ENCODE data around the gene RET. TPM values are rescaled to one million over a fixed set of nuclear protein-coding genes. Genes with fewer than 3 reads are reported as not detected.

Gene RET
- total and polyA plus RNA-seq, 5 donors, result 0.23 to 0.59 (median 0.40) TPM

GRCh38 chr10:43160921-43161255 lies 84.0 kb downstream of the RET start:
- Histone ChIP-seq H3K9me3 (ENCODE audit: control insufficient read depth, low read length) (no peaks in the 10 kb centered on the region), H3K4me1 (ENCODE audit: control insufficient read depth, insufficient read depth, low read length) (no peaks in the 10 kb centered on the region), H3K4me3 (ENCODE audit: low read length) (no peak overlapping the region), H3K27ac (ENCODE audit: low read length) (no peak overlapping the region), H3K27me3 (ENCODE audit: control insufficient read depth, insufficient read depth) (no peaks in the 10 kb centered on the region)
- no peak for DNase-seq
- ATAC-seq, result no peak
- intact Hi-C loops (cut with DNase I), result no loop called here
- WGBS, result 89% methylated on average over 2 of the region's 2 CpGs

GRCh38 chr10:43162604-43163003 lies 85.7 kb downstream of the RET start:
- no peaks in the 10 kb centered on the region for H3K4me1 ChIP-seq (ENCODE audit: control insufficient read depth, insufficient read depth, low read length)
- H3K4me3 ChIP-seq (ENCODE audit: low read length), result no peak overlapping the region
- H3K27ac ChIP-seq (ENCODE audit: low read length), result no peak overlapping the region
- intact Hi-C loops (cut with DNase I), result no loop called here
- H3K27me3 ChIP-seq (ENCODE audit: control insufficient read depth, insufficient read depth), result no peaks in the 10 kb centered on the region
- H3K9me3 ChIP-seq (ENCODE audit: control insufficient read depth, low read length), result no peaks in the 10 kb centered on the region
- 92% methylated on average over 1 of the region's 1 CpG for WGBS
- no peak for DNase-seq
- ATAC-seq, result no peak

GRCh38 chr10:43166207-43166879 lies 89.5 kb downstream of the RET start:
- Histone ChIP-seq H3K4me3 (ENCODE audit: low read length) (no peak overlapping the region), H3K27me3 (ENCODE audit: control insufficient read depth, insufficient read depth) (no peaks in the 10 kb centered on the region), H3K27ac (ENCODE audit: low read length) (no peak overlapping the region), H3K9me3 (ENCODE audit: control insufficient read depth, low read length) (no peaks in the 10 kb centered on the region), H3K4me1 (ENCODE audit: control insufficient read depth, insufficient read depth, low read length) (no peaks in the 10 kb centered on the region)
- ATAC-seq (no peak), DNase-seq (no peak)
- 84% methylated on average over 6 of the region's 6 CpGs for WGBS
- intact Hi-C loops (cut with DNase I), result no loop called here

GRCh38 chr10:43166880-43167497 lies 90.1 kb downstream of the RET start:
- Histone ChIP-seq H3K4me3 (ENCODE audit: low read length) (no peak overlapping the region), H3K9me3 (ENCODE audit: control insufficient read depth, low read length) (no peaks in the 10 kb centered on the region), H3K4me1 (ENCODE audit: control insufficient read depth, insufficient read depth, low read length) (no peaks in the 10 kb centered on the region), H3K27ac (ENCODE audit: low read length) (no peak overlapping the region), H3K27me3 (ENCODE audit: control insufficient read depth, insufficient read depth) (no peaks in the 10 kb centered on the region)
- DNase-seq, result no peak
- intact Hi-C loops (cut with DNase I), result no loop called here
- no peak for ATAC-seq

GRCh38 chr10:43167498-43167889 lies 90.6 kb downstream of the RET start:
- Histone ChIP-seq H3K4me1 (ENCODE audit: control insufficient read depth, insufficient read depth, low read length) (no peaks in the 10 kb centered on the region), H3K27ac (ENCODE audit: low read length) (no peak overlapping the region), H3K27me3 (ENCODE audit: control insufficient read depth, insufficient read depth) (no peaks in the 10 kb centered on the region), H3K9me3 (ENCODE audit: control insufficient read depth, low read length) (no peaks in the 10 kb centered on the region), H3K4me3 (ENCODE audit: low read length) (no peak overlapping the region)
- intact Hi-C loops (cut with DNase I), result no loop called here
- ATAC-seq (no peak), DNase-seq (no peak)
- WGBS, result 64% methylated on average over 2 of the region's 2 CpGs

- no peak for DNase-seq
- H3K9me3 ChIP-seq (ENCODE audit: control insufficient read depth, low read length), result no peaks in the 10 kb centered on the region
- WGBS, result 54% methylated on average over 2 of the region's 2 CpGs
- no peaks in the 10 kb centered on the region for H3K27me3 ChIP-seq (ENCODE audit: control insufficient read depth, insufficient read depth)
- H3K27ac ChIP-seq (ENCODE audit: low read length), result no peak overlapping the region
- peaks cover 3% of the 10 kb centered on the region for H3K4me1 ChIP-seq (ENCODE audit: control insufficient read depth, insufficient read depth, low read length)
- intact Hi-C loops (cut with DNase I), result no loop called here
- H3K4me3 ChIP-seq (ENCODE audit: low read length), result no peak overlapping the region
- ATAC-seq, result no peak
Measured at GRCh38 chr10:43170491-43170890, 93.6 kb downstream of the RET start.

GRCh38 chr10:43172645-43173044 lies 95.8 kb downstream of the RET start:
- no peak for ATAC-seq
- H3K4me3 ChIP-seq (ENCODE audit: low read length), result no peak overlapping the region
- peaks cover 3% of the 10 kb centered on the region for H3K4me1 ChIP-seq (ENCODE audit: control insufficient read depth, insufficient read depth, low read length)
- no peak overlapping the region for H3K27ac ChIP-seq (ENCODE audit: low read length)
- intact Hi-C loops (cut with DNase I), result no loop called here
- no peaks in the 10 kb centered on the region for H3K9me3 ChIP-seq (ENCODE audit: control insufficient read depth, low read length)
- H3K27me3 ChIP-seq (ENCODE audit: control insufficient read depth, insufficient read depth), result no peaks in the 10 kb centered on the region
- WGBS, result 88% methylated on average over 5 of the region's 5 CpGs
- DNase-seq, result no peak

- no peak for ATAC-seq
- WGBS, result 58% methylated on average over 1 of the region's 1 CpG
- intact Hi-C loops (cut with DNase I), result no loop called here
- Histone ChIP-seq H3K4me1 (ENCODE audit: control insufficient read depth, insufficient read depth, low read length) (peaks cover 3% of the 10 kb centered on the region), H3K27ac (ENCODE audit: low read length) (no peak overlapping the region), H3K9me3 (ENCODE audit: control insufficient read depth, low read length) (no peaks in the 10 kb centered on the region), H3K4me3 (ENCODE audit: low read length) (no peak overlapping the region), H3K27me3 (ENCODE audit: control insufficient read depth, insufficient read depth) (no peaks in the 10 kb centered on the region)
- no peak for DNase-seq
Measured at GRCh38 chr10:43173120-43173519, 96.3 kb downstream of the RET start.

- no peaks in the 10 kb centered on the region for H3K9me3 ChIP-seq (ENCODE audit: control insufficient read depth, low read length)
- H3K27me3 ChIP-seq (ENCODE audit: control insufficient read depth, insufficient read depth), result no peaks in the 10 kb centered on the region
- DNase-seq (no peak), ATAC-seq (peak in 1 of 2 donors; percentile 73)
- H3K27ac ChIP-seq (ENCODE audit: low read length), result no peak overlapping the region
- WGBS, result 47% methylated on average over 6 of the region's 6 CpGs
- peaks cover 3% of the 10 kb centered on the region for H3K4me1 ChIP-seq (ENCODE audit: control insufficient read depth, insufficient read depth, low read length)
- intact Hi-C loops (cut with DNase I), result no loop called here
- no peak overlapping the region for H3K4me3 ChIP-seq (ENCODE audit: low read length)
Measured at GRCh38 chr10:43174969-43175368, 98.1 kb downstream of the RET start.

- DNase-seq (no peak), ATAC-seq (no peak)
- 97% methylated on average over 3 of the region's 3 CpGs for WGBS
- Histone ChIP-seq H3K27ac (ENCODE audit: low read length) (no peak overlapping the region), H3K4me1 (ENCODE audit: control insufficient read depth, insufficient read depth, low read length) (peaks cover 3% of the 10 kb centered on the region), H3K9me3 (ENCODE audit: control insufficient read depth, low read length) (no peaks in the 10 kb centered on the region), H3K4me3 (ENCODE audit: low read length) (no peak overlapping the region), H3K27me3 (ENCODE audit: control insufficient read depth, insufficient read depth) (no peaks in the 10 kb centered on the region)
- intact Hi-C loops (cut with DNase I), result no loop called here
Measured at GRCh38 chr10:43176271-43176670, 99.4 kb downstream of the RET start.

GRCh38 chr10:43177595-43177994 lies 100.7 kb downstream of the RET start:
- no peak for DNase-seq
- intact Hi-C loops (cut with DNase I), result no loop called here
- Histone ChIP-seq H3K27ac (ENCODE audit: low read length) (no peak overlapping the region), H3K9me3 (ENCODE audit: control insufficient read depth, low read length) (no peaks in the 10 kb centered on the region), H3K4me1 (ENCODE audit: control insufficient read depth, insufficient read depth, low read length) (peaks cover 3% of the 10 kb centered on the region), H3K27me3 (ENCODE audit: control insufficient read depth, insufficient read depth) (no peaks in the 10 kb centered on the region), H3K4me3 (ENCODE audit: low read length) (no peak overlapping the region)
- WGBS, result 85% methylated on average over 1 of the region's 1 CpG
- no peak for ATAC-seq
